NCI-H2081 treated with DMSO at 0.1 percent for 48 hours (cell line): Measurements from ENCODE around the gene NFKBIZ.

ENCODE experiments used
- DNase-seq: peaks from one replicate; lab custom pipeline; 2025; lab: John Stamatoyannopoulos, UW

The NFKBIZ gene

DNA sequence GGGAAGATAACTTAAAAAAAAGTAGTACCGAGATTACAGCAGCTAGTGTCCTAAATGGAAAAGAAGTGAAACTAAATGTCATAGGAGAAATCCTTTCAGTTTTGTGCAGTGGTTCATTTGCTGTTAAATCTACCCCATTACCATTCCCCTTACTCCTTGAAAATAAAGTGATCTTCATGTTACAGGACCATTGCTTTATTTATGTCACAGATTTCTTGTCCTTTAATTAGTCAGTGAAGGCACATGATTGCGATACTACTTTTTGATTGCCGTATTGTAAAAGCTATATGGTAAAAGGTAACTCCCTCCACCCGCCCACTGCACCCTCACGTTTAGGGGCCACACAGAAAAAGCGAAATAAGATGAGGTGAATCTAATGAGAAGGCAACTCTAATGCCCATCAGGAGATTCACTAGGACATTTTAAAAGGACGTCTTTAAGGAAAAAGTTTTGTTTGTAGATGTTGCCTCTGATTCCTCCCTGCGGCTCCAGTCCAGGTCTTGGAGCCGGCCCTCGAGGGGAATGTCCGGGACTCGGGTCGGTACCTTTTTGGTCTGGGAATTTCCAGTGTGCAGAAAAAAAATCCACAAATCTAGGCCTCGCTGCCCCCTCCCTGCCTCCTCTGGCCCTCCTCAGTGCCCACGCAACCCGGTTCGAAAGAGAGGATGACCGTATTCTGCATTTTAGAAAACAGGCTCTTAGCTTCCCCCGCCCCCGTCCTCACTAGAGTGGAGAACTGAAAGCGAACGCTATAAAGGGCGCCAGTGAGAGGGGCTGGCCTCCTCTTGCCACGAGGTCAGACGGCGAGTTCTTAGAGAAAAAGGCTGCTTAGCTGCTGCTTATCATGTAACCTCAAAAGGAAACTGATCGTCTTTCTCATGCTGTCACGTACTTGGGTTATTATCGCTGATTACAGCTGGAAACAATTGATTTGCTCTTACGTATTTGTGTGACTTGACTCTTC lies 21.8 kb upstream of the NFKBIZ start:
- no peak for DNase-seq

DNA sequence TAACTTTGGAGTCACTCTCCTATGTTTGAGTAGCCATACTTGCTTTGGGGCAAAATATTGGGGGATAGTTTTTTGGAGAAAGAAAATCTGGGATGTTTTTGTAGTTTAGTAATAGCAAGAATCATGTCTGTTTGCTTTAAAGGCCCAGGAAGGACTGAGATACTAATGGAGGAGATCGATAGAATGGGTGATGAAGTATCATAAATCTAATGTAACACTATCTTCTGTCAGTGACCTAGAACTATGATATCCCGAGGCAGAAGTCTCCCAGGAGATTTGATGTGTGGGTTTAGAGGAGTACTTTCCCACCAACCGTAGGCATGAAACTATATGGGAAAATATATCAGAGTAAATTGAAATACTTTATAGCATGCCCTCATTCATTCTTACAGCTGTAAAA lies 21.0 kb upstream of the NFKBIZ start:
- DNase-seq, result no peak

DNA sequence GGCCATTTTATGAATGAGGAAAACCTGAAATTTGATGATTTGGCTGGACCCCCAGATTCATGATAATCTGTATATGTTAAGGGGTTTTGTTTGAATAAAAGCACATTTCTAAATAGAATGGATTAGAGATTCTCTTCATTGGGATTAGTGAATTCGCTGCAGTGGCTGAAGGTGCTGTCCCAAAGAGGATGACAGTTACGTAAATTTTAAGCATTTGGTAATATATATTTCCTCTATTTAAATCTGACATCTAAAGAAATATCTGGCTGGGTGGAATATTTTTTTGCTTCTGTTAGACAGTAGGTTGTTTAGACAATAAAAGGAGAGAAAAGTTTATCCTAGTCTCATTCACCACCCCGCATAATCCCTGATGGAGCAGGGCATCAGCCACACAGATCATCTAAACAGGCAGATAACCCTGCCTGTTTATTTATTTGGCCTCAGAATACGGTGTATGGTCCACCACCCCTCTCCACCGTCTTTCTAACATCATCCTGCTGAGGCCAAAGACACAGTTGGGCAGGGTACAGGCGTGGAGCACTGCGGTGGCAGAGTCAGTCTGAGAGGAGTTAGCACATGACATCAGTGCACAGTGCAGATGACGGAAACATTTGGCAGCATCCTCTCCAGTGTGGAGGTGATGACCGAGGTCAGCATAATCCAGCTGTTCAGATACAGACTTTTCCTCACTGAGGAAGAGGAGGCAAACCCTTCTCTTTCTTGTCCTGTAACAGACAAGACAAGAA lies 20.4 kb upstream of the NFKBIZ start:
- no peak for DNase-seq

DNA sequence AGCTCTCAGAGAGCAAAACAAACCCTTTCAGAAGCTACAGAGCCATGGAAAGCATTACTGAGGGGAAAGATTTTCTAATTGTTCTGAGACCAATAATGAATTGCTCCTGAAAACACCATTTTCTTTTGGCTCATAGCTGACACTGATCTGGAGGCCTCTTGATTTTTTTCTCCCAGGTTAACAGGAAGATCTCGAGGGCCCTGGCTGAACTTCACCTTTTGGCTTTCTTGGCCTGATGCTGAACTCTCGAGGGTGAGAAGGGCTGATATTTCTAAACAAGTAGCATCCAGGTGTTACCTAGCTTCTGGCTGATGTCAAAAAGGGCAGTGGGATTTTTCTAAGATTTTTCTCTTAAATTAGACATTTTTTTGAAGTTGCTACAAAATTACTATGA lies 19.9 kb upstream of the NFKBIZ start:
- DNase-seq, result no peak

DNA sequence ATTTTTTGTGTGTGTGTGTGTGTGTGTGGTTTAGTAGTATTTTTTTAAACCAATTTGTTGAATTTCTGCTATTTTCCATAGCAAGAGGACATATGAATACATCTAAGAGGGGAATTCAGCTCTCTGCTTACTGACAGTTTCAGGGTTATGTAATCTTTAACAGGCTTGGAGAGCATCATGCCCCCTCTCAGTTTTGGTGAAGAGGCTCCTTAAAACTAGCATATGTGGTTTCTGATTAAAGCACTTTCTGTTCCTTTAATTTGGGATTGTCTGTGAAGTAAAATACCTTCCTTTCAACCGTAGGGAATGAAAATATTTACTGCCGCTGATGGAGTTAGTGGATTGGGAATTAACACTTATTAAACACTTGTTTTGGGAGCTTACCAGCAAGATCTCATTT lies 19.4 kb upstream of the NFKBIZ start:
- DNase-seq, result no peak

DNA sequence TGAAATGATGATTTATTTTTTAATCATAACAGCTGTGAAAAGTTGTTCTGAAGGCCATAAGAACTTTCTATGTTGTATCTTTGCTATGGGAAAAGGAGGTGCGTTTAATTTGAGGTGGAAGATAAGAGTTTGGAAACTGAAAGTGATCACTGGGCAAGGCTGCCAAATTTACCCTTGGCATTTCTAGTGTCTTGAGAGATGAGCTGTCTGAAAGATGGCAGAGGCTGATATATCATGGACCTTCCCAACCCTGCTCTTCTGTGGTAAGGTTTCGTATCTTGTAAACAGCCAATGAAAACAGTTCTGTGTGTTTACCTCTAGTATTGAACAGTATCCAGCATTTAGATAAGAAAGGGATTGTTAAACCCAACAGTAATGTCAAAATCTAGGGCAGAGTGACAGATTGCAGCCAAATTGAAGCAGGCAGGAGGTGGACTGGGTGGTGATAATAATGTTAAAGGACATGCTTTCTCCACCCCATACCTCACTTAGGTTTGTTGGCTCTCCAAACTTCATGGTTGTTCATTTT lies 15.8 kb upstream of the NFKBIZ start:
- no peak for DNase-seq

DNA sequence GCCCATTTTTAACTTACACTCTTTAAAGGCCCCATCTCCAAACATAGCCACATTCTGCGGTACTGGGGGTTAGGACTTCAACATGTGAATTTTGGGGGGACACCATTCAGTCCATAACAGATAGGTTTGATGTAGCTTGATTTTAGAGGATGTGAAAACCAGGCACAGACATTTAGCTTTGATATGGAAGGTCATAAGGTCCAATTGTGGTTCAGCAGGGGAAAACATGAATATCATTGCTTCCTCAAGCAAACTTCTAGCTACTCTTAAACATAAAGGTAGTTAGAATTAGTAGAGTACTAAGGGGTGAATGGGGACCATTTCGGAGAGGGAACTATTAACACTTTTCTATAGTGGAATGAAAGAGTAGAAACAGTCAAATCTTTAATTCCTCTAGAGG lies 13.6 kb upstream of the NFKBIZ start:
- no peak for DNase-seq

DNA sequence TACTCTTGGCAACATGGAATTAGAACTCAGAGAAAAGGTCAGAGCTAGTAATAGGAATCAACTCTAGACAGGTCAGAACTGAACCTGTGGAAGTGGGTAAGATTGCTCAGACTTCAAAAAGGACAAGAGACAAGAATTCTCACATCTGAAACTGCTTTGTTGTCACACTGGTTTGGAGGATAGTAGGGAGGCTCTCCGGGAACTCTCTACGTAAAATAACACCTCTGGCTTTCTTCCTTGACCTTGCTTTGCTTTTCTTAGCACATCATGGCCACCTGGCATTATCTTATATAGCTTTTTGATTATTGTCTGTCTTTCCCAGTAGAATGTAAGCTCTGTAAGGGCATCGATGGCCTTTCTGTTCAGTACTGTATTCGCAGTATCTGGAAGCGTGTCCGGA lies 13.2 kb upstream of the NFKBIZ start:
- no peak for DNase-seq

DNA sequence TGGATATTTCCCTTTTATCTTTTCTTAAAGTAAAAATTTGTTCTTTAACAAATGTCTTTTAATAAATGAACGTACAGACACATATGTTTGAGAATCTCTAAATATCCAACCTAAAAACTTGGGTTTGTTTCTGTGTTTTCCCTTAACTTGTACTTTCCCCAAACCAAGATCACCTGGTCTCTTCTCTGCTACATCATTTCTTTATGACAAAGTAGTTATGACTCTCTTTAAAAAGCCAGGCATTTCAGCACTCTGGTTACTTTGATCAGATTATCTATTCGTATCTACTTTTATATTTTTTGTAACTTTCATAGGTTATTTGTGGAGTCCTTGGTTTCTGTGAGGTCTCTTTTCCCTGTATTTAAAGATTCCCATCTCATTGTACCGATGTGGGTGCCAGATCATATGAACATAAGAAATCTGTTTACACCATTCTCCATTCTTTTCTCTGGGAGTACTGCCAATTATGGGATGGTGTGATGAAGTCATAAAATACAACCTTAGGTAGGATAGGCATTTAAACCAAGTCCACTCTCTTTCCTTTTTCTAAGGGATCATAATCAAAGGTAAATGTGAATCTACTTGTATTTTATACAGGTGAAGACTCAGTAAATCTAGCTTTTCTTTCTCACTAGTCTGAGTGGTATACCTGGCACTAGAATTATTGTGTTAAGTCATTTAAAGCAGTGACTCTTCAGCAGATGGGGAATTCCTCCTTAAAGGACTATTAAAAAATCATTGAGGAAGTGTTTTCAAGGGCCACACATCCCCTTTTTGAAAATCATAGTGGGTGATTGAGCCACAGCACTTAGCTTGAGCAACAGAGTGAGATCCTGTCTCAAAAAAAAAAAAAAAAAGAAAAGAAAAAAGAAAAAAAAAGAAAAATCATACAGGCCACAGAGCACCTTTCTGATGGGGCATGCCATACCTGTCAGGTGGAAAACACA lies 12.4 kb upstream of the NFKBIZ start:
- DNase-seq, result no peak

DNA sequence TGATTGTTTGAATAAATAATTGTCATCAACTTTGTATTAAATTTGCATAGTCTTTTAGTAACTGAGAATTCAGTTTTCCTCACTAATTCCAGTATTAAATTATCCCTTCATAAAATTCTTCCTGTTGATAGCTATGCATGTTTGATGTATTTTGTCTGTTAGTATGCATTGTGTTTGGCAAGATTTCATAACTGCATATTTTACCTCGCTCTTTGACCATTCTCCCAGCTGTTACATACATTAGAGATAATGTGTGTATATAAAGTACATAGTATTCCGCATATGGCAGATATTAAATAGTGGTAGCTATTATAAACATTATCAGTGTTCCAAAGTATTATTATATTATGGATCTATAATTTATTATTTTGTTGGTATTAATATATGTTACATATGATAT lies 10.6 kb upstream of the NFKBIZ start:
- no peak for DNase-seq

DNA sequence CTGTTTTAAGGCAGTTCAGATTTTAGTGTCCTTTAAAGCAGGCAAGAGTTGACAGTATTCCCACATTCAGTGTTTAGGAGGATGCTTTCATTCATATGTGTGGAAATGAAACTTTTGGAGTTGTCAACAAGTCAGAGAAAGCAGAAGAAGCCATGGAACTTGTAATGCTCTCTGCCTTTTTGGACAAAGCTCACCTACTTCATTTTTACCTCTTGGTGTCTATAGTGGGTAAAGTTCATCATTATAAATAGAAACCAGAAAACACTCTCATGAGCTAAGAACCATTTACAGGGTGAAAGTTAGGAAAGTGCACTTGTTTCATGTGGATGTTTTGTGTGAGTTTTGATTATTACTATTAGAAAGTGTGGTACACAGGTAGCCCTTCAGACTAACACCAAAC lies 9.2 kb upstream of the NFKBIZ start:
- DNase-seq, result no peak

DNA sequence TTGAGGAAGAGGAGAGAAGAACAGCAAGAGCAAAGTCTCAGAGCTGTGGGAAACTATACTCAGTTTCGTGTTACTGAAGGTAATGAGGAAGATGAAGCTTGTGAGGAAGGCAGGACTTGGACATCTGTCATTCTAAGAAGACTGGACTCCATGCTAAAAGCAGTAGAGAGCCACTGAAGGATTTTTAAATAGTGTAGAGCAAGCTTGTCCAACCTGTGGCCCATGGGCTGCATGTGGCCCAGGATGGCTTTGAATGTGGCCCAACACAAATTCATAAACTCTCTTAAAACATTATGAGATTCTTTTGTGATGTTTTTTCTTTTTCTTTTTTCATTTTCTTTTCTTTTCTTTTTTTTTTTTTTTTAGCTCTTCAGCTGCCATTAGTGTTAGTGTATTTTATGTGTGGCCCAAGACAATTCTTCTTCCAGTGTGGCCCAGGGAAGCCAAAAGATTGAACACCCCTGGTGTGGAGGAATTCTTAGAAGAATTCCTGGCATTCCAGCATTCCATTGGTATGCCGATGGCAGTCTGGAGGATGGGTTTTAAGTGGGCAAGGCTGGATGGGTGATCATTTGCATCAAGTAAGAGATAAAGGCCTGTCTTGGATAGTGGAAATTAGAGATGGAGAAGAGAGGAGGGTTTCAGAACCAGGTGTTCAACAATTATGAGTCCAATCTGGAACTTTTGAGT lies 6.9 kb upstream of the NFKBIZ start:
- no peak for DNase-seq

DNA sequence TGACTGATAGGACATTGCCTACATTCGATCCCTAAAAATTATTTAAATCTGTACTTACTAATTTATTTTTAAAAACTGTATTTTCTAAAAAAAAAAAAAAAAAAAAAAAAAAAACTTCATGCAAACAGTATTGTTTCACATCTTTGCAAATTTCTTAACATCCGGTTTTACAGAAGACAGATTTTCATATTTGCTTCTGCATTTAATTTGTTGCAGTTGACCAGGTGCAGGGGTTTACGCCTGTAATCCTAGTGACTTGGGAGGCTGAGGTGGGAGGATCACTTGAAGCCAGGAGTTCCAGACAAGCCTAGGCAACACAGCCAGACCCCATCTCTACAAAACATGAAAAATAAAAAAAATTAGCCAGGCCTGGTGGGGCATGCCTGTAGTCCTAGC lies 6.4 kb upstream of the NFKBIZ start:
- no peak for DNase-seq

DNA sequence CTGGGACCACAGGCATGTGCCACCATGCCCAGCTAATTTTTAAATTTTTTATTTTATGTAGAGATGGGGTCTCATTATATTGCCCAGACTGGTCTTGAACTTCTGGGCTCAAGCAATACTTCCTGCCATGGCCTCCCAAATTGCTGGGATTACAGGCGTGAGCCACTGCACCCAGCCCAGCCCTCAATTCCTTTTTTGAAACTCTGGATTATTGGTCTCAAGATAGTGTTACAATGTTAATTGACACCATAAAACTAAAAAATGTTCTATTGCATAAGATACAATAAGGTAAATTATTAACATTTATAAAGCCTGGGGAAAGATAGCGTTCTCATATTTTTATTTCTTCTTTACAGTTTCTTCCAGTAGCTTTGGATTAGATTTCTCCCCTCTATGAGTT lies 3.9 kb upstream of the NFKBIZ start:
- no peak for DNase-seq

DNA sequence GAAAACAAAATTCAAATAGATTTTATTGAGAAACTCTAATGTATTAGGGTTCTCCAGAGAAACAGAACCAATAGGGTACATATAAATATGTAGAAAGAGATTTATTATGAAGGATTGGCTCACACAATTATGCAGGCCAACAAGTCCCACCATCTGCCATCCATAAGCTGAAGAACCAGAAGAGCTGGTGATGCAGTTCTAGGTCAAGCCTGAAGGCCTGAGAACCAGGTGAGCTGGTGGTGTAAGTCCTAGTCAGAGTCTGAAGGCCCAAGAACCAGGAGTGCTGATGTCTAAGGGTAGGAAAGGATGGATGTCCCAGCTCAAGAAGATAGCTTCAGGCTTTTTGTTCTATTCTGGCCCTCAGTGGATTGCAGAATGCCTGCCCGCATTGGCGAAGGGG lies 2.6 kb upstream of the NFKBIZ start:
- DNase-seq, result no peak

DNA sequence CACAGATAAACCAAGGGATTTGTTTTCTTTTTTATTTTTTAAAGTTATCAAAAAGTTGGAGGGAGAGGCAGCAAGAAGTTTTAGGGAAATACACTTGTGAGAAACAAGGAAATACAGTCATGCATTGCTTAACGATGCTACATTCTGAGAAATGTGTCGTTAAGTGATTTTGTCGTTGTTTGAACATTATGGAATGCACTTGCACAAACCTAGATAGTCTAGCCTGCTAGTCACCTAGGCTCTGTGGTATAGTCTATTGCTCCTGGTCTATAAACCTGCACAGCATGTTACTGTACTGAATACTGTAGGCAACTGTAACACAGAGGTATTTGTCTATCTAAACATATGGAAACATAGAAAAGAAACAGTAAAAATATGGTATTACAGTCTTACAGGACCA lies 2.0 kb upstream of the NFKBIZ start:
- no peak for DNase-seq

DNA sequence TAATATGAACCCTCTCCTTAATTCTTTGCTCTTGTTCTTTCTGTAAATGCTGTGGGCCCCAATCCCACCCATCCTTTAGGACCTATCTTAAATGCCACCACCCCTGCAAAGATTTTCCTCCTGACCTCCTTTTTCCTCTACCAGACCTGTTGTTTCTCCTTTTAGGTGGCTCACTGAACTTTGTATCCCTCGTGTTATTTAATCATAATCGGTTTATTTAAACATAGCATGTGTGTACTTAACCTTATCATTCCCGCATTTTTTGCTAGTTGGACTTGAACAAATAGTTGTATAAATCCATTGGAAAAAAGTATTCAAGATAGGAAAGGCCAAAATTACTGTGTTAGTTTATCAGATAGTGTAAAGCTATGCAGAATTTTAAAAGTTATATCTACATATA lies 988 bp upstream of the NFKBIZ start:
- no peak for DNase-seq

DNA sequence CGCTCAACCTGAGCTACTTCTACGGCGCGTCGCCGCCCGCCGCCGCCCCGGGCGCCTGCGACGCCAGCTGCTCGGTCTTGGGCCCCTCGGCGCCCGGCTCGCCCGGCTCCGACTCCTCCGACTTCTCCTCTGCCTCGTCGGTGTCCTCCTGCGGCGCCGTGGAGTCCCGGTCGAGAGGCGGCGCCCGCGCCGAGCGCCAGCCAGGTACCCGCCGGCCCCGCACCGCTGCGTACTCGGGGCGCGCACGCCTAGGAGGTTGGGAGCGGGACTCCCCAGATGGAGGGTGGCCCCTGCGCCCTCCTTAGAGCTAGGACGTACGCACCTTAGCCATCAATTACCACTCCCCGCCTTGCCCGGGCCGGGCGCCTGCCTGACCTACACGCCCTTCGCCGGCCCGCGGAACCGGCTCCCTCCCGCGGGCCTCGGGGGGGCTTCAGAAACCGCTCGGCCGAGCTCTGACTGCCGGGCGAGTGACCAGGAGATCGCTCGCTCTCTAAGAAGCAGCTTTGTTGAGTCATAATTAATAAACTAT lies 466 bp downstream of the NFKBIZ start:
- no peak for DNase-seq

DNA sequence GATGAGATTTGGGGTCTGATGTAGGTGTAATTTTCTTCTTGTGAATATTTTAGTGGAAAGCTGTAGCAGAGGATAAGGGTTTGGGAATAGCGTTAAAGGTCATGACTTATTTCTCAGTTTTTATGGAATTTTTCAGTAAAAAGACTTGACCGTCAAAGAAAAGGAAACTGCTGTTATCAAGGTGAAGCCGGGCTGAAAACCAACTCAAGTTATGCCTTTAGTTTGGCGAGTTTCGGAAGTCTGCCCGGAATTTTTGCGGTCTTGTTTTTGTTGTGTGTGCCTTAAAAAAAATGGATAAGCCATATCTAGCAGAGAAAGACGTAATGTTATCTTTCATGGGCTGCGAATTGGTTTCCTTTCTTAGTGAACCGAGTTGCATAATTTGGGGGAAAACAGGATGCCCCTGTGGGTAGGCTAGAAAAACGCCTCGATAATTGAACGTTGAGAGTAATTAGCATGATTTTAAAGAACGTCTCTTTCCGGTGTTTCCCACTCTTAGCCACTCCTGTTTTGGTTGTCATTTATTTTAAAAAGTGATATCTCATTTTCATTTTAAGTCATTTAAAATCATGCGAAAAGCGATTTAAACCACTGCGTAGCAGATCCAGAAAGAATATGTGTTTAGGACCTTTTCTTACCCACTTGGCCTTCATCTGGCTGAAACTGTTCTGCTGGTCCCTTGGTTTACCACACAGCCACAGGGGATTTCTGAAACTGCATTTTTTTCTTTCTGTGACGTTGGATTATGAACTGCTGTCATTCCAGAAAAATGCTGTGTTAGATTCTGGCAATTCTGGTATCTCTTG lies 1.1 kb downstream of the NFKBIZ start:
- no peak for DNase-seq

DNA sequence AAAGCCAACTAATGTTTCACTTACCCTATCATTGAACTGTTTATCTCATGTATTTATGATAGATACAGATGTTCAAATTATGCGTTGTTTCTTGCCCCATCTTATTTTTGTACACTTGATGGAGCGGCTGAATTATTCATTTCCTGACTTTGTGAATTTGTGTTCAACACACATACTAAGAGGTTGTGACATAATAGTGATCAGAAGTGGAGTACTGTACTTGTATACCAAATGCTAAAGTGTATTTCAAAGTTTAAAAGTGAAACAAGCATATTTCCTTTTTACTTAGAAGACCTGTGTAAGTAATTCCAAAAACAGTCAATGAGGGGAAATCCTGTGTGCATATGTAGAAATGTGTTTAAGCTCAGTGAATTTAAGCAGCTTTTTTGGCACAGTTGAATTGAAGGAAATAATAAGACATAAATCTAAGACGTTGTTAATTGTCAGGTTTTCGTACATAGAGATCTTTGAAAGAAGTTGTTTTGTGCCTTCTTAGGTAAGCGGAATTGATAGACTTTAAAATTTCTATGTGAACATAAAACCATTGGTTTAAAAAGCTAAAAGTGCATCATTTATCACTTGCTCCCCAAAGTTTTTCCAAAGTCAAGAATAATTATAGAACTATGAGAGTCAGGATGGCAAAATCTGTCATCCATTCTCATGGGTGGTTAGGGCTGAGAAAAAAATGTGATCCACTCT lies 1.9 kb downstream of the NFKBIZ start:
- no peak for DNase-seq
